Inferior parietal cortex (tissue), 1 donor: Measurements from ENCODE around the gene TEAD3.

ENCODE experiments used
- DNase-seq: peaks from one replicate; pipeline ENCODE4 v3.0.0-alpha.2; 2016; ENCODE audit errors: extremely low spot score

TEAD3 gene

GRCh38 chr6:35512740-35513139 lies 15.9 kb upstream of the TEAD3 start, which contains the start of gene TULP1:
Gene TULP1, minus strand, starts transcription at chr6:35512896. Its CDS starts 38 bp downstream, at chr6:35512858.
- DNase-seq: no peak

DNA sequence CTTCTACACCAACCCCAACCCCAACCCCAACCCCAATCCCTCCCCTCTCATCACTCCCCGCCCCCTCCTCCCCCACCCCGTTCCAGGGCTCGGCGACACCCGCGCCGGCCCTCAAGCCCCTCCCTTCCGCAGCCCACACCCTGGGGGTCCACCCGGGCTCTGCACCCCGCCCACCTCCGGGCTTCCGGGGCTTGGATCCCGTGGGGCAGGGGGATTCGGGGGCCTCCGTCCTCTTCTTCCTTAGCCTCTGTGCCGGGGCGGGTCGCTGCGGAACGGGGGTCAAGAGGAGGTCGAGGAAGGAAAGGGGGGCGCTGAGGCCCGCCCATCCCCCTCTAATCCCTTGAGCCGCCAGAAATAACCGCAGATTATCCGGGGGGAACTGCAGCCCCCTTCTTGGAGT lies 15.1 kb upstream of the TEAD3 start:
- DNase-seq: no peak

DNA sequence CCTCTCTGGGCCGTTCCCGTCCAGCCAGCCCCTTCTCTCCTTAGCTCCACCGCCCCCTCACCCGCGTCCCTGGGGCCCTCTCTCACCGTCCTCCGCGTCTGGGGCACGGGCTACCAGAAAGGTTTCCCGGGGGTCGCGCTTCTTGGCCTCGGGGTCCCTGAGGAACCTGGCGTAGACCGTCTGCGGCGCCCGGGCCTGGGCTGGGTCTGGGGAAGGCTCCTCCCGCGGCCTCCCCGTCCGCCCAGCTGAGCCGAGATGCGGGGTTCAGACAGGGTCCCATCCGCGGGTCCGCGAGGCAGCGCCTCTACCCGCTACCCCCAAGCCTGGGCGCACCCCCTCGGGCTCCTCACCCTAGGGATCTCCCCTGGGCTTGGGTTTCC lies 14.7 kb upstream of the TEAD3 start:
- DNase-seq: no peak

- DNase-seq: no peak
Measured at GRCh38 chr6:35510916-35511561, 14.2 kb upstream of the TEAD3 start.

DNA sequence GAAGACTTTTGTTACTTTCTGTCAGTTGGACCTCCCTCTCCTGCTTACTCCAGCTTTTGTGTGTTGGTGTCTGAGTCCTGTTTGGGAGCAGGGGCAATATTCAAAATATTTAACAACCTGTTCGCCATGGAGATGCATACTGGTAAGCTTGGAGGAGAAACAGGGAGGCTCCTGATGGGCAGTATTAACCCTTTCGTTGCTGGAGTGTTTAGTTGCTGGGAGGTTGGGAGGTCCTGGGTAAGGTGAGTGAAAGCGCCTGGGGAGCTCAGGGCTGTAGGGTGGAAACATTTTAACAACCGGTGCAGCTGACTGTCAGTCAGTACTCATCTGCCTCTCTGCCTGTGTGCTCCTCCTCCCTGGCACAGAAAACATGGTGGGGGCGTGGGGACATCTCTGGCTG lies 11.7 kb upstream of the TEAD3 start:
- DNase-seq: no peak

DNA sequence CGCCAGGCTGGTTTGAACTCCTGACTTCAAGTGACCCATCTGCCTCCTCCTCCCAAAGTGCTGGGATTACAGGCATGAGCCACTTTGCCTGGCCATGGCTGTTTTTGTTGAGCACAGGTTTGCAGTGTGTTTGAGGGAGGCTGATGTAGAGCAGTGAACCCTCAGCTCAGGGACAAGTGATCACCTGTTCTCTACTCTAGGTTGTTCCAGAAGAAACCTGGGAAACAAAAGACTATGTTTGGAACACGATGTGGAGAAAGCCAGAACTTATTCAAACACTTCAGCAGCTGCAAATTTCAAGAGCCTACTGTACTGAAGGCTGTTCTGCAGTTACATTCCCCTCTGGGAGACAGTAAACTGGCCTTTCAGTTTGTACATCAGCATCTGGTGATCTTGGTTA lies 11.1 kb upstream of the TEAD3 start:
- DNase-seq: no peak

GRCh38 chr6:35507221-35507620 lies 10.3 kb upstream of the TEAD3 start:
- DNase-seq: no peak

- DNase-seq: no peak
Measured at GRCh38 chr6:35506536-35506935, 9.7 kb upstream of the TEAD3 start.

- DNase-seq: no peak
Measured at GRCh38 chr6:35505999-35506412, 9.1 kb upstream of the TEAD3 start.

GRCh38 chr6:35503534-35503933 lies 6.7 kb upstream of the TEAD3 start:
- no peak for DNase-seq

DNA sequence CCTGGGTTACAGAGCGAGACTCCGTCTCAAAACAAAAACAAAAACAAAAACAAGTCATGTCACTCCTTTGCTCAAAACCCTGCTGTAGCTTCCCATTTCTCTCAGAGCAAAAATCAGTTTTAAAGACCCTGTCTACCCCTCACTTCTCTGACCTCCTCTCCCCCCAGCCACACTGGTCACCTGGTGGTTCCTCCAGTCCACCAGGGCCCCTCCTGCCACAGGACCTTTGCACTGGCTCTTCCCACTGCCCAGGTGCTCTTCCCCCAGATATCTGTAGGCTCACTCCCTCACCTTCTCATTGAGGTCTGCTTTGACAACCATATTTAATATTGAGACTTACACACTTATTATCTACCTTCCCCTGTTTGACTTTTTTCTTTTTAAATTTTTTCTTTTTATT lies 4.9 kb upstream of the TEAD3 start:
- DNase-seq: no peak

DNA sequence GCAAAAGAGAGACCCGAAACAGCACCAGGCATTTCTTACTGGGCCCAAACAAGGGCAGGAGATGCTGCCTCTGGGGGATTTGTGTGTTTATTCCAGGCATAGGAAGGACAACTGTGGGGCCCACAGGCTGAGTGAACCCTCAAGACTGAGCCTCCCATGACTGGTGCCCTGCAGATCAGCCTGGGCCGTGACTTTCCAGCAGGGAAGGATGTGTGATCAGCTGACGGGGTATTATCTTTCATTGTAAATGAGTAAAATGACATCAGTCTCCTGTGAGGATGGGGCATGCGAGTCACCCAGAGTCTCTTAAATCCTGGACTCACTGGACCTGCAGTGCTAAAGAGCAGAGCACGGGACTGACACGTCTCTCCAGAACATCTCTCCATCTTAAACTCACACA lies 3.9 kb upstream of the TEAD3 start:
- DNase-seq: no peak

- DNase-seq: no peak
Measured at GRCh38 chr6:35499372-35499771, 2.5 kb upstream of the TEAD3 start.

- DNase-seq: no peak
Measured at GRCh38 chr6:35498422-35499067, 1.7 kb upstream of the TEAD3 start.

- DNase-seq: no peak
Measured at GRCh38 chr6:35497571-35498421, 917 bp upstream of the TEAD3 start.

- DNase-seq: no peak
Measured at GRCh38 chr6:35496036-35496840, 641 bp downstream of the TEAD3 start.

GRCh38 chr6:35495258-35496035 lies 1.4 kb downstream of the TEAD3 start:
- no peak for DNase-seq

GRCh38 chr6:35494161-35494563 lies 2.7 kb downstream of the TEAD3 start:
- no peak for DNase-seq

- DNase-seq: no peak
Measured at GRCh38 chr6:35493307-35493983, 3.4 kb downstream of the TEAD3 start.

DNA sequence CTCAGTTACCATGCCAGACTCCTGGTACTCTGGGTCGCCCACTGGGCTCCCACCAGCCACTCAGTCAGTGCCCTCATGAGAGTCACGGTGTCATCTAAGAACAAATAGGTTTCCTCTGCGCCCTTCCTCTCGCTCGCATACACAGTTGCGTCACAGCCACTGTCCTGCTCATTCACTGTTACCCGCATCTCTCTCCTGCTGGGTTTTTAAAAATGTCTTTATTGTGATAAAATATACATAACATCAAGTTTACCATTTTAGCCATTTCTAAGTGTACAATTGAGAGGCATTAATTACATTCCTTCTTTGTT lies 4.0 kb downstream of the TEAD3 start:
- no peak for DNase-seq
